Hematopoietic multipotent progenitor cell treated with erythropoietin and hydrocortisone succinate and interleukin-3 and kit ligand, for 8 days (in vitro differentiated cells): ENCODE data around the gene IL17B.

Experiments
- DNase-seq: peaks from one replicate; pipeline ENCODE4 v3.0.0-alpha.2; 2015

IL17B gene

DNA sequence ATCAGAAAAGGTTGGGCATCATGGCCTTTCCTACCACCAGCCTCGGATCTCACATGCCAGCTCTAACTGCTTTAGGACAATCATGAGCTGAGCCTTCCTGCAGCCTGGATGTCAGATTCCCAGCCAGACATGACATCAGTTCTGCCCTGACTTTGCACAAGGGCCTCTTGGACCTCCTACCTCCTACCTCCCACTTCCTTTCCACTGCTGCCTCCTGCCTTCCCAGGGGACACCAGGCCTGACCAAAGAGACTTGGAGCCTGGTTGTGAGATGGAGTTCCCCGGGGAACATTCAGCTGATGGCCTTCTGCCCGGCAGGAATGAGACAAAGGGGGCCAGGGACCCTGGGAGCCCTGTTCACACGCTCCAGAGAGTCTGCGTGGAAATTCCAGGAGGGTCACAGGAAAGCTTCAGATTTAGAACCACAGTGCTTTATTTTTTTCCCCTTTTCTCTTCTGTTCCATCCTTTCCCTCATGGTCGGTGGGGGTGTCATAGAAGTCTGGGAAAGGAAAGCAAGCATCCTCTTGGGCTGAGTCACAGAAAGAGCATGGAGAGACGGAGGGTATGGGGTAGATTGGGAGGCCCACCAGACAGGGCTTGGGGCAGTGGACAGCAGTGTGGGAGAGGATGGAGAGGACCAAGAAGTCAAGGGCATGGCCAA is 35.4 kb upstream of the IL17B start:
- DNase-seq = no peak

DNA sequence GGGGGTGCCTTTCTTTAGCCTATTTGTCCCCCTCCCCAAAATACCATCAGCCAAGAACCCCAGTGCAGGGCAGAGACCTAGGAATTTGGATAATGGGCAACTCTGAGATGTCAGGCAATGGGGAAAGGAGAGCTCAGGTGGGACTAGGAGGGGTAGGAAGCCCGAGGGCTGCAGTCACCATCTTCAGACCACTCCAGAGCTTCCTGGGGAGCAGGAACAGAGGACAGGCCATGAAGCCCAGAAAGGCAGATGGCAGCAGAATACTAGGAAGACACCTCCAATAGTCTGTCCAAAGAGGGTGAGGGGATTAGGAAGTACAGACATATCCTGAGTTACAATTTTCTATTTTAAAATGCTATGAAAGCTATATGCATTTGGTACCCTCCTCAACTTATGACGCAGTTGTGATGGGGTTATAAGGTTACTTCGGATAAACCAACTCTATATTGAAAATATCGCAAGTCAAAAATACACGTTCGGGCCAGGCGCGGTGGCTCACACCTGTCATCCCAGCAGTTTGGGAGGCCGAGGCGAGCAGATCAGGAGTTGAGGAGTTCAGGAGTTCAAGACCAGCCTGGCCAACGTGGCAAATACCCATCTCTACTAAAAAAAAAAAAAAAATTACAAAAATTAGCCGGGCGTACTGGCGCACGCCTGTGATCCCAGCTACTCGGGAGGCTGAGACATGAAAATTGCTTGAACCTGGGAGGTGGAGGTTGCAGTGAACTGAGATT is 34.6 kb upstream of the IL17B start:
- no peak for DNase-seq

DNA sequence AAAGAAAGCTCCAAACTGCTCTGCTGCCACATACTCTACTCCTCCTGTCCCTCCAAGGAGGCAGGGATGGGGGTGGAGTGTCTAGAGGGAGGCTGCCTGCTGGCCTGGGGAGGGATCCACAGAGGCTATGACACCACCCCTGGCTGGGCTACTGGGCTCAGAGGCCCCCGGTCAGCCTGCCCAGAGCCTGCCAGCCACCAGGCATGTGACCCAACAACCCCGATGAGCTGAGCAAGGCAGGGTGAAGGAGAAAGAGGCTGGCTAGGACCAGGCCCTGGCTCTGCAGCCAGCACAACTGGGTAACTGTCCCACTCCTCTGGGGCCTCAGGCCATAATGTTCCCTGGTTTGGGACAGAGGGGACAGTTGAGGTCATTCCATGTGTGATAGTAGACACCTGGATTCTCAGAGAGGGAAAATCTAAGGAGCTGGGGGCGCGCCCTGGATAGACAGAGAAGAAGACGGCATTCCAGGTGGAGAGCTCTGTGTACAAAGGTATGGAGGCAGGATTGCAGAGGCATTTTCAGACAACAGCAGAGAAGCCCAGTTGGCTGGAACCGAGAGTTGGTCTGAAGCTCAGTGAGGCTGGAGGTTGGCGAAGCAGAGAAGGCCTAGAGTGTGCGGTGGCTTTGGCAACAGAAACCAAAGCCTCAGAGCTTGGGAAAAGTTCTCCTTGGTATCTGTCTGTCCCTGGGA is 33.8 kb upstream of the IL17B start:
- no peak for DNase-seq

DNA sequence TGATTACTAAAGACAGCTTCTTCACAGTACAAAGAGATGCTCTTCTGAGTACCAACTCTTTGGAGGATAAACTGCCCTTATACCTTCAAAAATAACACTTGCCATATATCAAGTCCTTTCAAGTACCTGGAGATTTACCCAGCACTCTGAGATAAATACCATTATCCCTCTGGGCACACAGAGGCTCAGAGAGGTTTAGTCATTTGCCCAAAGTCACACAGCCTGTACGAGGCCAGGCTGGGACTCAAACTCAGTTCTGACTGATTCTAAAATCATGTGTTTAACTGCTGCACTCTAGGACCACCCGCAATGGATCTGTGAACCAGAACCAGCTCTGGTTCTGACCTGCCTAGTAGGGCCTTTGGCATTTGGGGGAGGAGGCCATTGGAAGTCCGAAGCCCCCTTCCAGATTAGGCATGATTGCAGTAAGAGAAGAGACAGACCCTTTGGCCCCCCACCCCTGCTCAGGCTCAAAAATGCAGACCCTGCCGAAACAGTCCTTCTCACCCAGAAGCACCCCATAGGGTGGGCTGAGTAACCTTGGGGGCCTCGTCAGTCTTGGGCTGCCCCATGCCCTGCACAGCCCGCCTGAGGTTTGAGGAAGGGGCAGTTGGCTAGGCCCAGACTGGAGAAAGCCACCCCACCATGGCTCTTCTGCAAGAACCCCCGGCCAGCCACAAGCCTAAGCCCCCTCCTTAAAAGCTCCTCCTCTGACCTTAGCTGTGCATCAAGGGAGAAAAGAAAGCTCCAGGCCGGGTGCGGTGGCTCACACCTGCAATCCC is 32.8 kb upstream of the IL17B start:
- DNase-seq = no peak

DNA sequence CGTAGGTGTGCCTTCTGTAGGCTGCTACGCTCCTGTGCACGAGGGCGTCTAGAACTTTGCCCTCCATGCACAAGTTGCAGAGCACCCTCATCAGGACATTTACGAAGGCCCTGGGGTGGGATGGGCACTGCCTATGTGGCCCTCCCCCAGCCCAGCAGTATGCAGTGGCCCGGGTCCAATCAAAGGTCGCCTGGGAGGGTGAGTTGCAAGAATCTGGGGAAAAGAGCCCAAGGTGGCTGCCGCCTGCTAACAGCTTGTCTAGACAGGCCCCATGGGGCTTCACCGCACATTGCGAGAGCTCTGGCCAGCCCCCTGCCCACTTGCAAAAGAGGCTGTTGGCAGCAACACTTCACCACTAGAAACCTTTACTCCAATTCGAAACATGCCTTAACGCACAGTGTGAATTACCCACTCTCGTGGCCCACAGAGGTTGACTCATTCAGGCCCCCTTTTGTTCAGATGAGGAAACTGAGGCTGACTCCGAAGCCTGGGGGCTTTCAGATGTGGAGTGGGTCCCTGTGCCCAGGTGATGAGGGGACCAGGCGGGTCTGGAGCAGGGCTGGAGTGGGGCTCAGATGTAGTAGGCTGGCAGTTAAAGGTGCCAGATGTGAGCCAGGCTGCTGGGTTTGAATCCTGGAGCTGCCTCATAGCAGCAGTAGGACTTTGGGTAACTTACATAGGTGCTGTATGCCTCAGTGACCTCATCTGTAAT is 31.8 kb upstream of the IL17B start:
- DNase-seq = no peak

DNA sequence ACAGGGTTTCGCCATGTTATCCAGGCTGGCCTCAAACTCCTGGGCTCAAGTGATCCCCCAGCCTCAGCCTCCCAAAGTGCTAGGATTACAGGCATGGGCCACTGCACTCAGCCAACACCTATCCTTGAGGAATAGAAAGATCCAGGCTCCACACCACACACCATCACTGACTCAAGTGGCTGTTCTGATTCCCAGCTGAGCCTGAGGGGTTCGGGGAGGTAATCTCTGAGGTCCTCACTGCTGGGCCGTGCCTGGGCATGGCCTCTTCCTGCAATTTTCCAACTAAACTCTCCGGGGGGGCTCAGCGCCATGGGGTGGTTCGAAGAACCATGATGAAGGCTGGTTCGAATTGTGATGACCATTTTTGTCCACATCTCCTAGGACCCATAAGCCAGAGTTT is 31.0 kb upstream of the IL17B start:
- no peak for DNase-seq

DNA sequence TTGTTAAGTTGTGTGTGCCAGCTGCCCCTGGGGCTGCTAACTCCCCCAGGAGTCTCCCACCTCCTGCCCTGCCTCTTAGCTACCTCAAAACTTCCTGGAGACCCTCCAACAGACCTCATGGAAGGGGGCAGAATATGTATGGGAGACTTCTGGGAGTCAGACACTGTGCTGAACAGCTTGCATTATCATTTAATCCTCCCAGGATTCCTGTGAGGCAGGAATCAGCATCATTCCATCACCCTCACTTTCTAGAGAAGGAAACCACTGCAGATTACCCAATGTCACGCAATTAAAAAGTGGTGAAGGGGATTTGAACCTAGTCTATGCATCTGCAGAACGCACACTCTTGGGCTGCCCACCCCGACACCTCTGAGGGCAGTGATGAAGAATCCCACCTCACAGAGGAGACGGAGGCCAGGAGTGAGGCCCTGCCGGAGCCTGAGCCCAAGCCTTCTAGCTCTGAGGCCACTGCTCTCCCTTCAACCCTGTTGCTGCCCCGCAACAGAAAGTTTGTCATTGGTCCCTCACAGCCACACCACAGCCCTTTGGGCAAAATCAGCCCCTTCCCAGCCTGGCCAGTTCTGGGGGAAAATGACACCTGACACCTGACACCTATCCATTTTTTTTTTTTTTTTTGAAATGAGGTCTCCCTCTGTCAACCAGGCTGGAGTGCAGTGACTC is 30.3 kb upstream of the IL17B start:
- DNase-seq = no peak

DNA sequence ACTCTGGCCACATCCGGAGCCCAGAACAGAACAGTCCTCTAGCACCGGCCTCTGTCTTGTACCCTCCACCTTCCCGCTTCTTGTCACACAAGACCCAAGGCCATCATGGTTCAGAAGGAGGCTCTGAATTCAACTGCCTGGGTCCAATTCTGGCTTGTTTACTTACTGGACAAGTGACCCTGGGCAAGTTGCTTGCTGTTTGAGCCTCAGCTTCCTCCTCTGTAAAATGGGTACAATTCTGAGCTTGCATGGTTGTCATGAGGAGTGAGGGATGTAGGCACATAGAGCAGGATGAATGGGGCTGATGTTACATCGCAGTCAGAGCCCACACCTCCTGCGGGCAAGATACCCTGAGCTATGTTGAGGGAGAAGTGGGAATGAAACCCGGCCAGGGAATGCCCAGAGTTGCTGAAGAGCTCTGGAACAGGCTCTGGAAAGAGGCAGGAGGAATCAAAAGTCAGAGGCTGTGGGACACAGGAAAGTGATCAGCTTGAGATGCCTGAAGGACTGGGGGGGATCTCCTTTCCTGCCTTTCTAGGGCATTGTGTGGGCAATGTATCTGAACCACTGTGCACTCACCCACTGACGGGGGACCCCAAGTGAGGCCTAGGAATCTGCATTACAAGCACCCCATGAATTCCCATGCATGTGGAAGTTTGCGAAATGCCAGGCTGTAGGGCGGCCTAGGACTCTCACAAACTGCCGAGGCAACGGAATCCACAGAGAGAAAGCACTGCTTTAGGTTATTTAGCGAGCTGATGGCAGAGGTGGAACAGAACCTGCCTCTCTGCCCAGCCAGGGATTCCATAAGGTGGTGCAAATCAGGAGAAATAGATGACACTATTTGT is 29.4 kb upstream of the IL17B start:
- no peak for DNase-seq

DNA sequence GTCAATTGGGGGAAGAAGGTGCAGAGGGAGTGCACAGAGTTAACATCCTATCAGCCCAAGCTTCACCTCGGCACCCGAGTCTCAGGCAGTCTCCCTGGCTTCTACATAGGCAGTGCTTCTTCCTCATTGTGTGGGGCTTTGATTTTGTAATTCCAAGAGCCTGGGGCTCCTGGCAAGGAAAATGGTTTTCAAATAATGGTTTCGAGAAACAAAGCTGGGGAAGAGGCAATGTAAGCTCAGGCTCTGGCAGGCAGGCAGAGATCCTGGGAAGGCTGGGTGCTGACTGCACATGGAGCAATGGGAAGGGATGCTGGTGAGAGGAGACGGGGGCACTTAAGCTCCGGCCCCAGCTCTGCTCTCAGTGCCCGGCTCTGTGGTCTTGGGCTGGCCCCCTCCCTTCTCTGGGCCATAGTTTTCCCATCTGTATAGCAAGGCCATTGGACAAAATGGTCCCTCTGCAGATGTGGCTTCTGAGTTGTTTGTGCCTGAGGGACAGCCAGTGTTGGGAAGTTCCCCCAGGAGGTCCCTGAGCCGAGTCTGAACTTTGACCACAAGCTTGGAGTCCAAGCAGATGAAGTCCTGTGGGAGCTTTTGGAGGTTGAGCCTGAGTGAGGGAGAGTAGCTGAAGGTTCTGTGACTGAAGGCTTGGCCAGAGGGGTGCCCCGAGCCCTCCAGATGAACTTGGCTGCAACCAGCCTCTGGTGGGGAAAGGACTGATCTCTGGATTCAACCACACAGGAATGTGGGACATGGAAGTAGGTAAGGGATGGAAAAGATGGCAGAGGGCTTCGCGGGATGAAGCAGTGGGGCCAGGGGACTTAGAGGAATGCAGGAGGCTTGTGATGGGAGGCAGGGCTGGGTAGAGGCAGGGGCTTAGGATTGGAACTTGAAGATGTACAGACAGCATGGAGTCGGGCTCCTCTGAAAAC is 28.5 kb upstream of the IL17B start:
- DNase-seq = no peak

DNA sequence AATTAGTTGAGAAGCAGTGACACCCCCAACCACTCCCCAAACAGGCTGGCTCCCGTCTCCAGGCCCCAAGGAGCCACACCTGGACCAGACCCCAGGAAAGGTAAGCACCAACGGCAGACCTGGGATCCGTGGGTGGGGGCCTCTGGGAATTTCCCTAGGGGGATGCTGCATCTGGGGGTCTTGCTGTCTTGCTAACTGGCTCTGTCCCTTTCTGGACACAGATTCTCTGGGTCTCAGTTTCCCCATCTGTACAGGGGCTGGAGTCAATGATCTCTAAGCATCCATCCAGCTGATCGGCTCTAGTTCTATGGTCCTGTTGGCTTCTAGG is 27.9 kb upstream of the IL17B start:
- no peak for DNase-seq

DNA sequence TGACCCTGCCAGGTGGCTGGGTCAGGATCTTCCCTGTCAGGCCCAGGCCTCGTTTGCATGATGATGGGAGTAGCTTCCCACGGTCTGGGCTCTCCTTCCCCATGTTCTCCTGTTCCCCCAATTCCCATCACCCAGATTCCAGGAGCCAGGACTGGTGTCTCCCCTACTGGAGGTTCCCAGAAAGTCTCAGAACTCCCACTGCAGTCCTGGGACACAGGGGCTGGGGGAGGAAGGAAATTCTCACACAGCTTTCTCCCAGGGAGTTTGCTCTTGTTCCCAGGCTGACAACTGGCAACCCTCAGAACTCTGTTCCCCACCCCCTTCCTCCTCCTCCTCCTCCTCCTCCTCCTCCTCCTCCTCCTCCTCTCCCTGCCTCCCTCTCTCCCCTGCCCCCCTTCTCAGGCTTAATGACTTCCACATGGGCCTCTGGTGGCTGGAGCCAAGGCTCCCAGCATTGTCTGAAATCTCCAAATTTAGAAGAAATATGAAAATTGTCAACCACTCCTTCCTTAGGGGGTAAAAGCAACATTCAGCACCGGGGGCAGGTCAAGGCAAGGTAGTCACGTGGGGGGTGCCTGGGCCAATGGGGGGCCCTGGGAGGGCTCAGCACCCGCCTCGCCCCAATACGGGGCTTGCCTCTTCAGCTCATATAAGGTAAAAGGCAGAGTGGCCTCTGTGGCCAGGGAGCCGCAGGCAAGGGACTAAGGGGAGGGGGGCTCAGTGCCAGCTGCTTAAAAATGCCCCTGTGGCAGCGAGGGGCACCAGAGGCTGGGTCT is 27.3 kb upstream of the IL17B start:
- no peak for DNase-seq

DNA sequence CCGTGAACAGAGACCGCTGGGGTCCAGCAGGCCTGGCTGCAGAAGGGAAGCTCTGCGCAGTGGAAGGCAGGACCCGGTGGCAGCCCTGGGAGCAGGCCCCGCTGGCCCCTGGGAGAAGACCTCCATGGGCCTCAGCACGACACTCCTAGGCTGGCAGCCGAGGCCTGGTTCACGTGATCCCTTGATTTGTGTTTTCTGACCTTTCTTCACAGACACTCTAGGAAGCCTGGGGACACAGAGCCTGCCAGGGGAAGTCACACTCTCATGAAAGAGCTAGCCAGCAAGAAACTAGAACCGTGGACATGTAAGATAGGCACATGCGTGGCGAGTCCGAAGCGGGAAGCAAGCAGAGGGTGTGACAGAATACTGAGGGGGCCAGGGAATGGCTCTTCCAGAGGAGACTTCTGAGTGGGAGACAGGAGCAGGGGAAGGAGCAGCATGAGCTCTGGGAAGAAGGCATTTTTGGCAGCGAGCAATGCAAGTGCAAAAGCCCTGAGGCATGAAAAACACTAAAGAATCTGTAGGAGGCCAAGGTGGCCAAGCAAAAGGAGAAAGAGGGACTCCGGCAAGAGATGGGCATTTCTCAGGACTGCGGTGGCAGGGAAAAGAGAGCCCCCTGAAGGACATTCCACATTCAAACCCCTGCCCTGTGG is 26.6 kb upstream of the IL17B start:
- no peak for DNase-seq

DNA sequence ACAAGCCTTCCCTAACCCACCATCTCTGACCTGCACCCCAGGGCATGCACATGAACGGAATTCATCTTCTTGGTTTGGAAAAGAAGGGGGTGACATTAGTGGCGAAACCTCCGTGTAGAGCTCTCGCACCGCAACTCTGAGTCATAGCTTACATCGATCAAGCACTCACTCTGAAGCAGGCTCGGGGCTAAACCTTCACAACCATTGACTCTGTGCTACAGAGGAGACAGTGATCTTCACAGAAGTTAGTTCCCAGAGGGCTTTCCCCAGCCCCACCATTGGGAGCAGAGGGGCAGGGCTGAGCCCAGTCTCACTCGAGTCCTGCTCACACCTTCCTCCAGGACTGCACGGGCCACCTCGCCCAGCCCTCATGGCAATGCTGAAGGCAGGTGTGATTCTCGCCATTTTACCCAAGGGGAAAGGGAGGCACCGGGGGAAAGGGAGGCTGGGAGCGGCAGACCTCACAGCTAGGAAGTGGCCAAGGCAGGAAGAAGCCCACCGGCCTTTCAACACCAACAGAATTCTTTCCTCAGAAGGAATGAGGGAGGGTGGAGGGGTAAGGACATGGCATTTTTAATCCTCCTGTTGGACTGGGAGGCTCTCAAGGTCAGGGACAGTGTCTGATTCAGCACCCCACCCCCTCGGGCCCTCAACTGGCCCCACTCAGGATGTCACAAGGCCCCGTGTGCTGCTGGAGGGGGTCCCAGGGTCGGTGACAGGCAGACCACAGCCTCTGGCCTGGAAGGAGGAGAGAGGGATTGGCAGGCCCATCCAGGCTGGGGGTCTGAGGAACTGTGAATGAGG is 25.9 kb upstream of the IL17B start:
- no peak for DNase-seq

DNA sequence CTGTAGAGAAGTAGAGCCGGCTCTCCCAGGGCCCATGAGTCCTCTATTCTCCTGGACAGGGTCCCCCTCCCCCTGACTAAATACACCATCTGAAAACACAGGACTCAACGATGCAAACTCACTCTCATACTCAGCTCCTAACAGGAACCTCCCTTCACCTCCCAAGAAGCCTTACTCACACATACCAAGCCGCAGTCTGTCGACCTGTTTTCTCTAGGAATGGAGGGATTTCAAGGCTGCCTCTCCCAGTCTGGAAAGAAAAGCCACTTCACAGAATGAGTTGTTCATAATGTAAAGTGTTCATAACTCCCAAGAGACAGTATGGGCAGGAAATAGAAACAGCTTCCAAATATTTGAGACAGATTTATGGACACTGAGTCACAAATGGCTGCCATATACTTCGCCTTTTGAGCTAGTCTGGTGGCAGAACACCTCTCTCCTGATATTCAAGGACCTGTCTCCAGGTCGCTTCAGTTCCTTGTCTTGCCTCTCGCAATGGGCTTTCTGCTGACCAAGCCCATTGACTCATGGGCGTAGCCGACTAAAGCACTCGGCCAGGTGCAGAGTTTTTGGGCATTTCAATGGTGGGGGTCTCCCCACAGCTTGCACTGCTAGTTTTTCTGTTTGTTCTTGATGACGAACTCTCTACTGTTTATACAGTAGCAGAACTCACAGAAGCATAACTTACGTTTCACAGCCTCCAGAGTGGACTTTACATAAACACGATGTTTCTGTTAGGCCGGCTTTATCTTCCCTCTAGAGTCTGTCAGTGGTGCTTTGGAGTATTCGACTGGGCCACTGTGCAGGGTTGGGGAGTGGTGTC is 25.0 kb upstream of the IL17B start:
- DNase-seq = no peak

DNA sequence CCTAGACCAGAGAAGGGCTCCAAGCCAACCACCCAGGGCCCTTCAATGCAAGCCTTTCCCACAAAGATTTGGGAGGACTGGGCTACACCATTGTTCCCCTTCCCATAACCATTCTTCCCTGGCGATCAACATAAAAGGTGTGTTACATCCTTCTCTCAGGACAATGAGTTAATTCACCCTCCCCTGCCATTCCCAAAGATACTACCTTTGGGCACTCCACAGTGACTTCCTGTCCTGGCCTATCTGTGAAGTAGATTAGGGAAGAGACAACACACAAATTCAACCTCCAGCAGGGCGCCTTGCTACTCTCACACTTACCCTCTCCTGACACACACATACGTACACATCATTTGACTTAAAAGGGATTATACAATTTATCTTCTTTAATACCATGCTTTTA is 23.2 kb upstream of the IL17B start:
- DNase-seq = no peak

DNA sequence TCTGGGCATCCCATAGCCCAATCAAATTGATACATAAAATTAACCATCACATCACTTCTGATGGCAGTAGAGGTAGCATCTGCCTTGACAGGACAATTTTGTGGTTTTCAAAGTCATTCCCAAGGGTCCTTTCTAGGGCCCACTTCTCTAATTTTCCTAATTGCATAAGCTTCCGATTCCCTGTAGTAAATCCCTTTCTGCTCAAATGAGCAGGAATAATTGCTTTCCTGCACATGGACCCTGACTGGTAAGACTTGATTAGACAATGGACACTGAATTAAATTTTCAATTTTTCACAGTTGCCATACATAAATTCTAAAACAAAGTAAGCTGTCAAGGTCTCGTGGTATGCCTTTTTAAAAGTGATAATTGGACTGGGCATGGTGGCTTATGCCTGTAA is 22.0 kb upstream of the IL17B start:
- no peak for DNase-seq

DNA sequence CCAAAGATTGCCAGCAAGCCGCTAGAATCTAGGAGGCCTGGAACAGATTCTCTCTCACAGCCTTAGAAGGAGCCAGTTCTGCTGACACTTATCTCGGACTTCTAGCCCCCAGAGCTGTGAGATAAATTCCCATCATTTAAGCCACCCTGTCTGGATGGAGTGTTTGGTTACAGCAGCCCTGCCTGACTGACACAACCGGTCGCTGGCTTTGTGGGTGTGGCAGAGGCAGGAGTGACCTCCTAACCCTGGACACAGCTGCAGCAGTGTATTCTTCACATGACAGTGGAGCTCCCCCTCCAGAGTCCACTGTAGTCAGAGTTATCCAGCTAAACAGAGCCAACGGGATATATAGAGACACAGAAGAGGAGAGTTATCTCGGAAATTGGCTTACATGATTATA is 21.2 kb upstream of the IL17B start:
- no peak for DNase-seq
